Effector CD4-positive, alpha-beta T cell (primary cell): ENCODE data around the gene MCEE.
"Not testable (repeated sequence)": the region's sequence is repeated elsewhere in the genome, so short reads cannot be mapped to it uniquely, and the experiment has no call there.

Experiments
- DNase-seq: peaks from one replicate; pipeline ENCODE4 v3.0.0-alpha.2; 2020

Gene MCEE

GRCh38 chr2:71126957-71127356, 3.1 kb downstream of the MCEE start:
- no peak for DNase-seq

- DNase-seq: no peak
Measured at GRCh38 chr2:71125506-71126294, 4.3 kb downstream of the MCEE start.

GRCh38 chr2:71122387-71123298, 7.4 kb downstream of the MCEE start:
- DNase-seq: no peak

DNA sequence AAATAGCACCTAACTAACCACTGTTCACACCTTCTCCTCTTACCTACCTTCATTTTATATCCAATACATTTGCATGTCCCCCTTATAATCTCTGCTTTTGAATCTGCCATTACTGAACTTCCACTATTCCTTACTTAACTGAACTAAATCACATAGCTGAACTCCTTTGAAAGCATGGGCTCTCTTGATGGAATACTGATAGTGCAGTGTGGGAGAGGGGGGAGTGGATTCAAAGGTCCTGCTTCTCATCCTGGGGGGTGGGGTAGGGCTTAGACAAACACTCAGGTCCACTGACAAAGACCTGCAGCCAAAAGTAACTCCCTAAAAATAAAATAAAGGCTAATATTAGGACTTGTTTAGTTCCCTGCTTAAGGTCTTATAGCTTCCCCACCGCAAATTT, 8.6 kb downstream of the MCEE start:
- no peak for DNase-seq

DNA sequence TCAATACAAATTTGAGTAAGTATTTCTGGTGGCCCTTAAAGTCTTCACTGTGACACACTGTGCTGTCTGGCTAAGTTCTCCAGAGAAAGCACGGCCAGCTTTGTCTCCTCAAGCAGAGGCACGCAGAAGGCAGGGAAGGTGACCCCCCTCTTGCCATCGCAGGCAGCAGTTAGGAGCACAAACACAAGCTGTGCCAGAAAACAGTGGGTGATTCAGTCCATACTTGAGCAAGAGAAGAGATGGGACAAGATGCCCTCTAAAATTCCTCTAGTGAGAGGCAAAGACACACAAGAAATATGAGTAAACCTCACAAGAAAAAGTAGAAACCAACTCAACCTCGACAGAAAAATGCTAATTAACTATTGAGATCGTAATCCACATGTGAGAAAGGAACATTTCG, 9.8 kb downstream of the MCEE start:
- DNase-seq: no peak

GRCh38 chr2:71117063-71117462, 13.0 kb downstream of the MCEE start:
- no peak for DNase-seq

- DNase-seq: no peak
Measured at GRCh38 chr2:71113843-71114242, 16.2 kb downstream of the MCEE start.

GRCh38 chr2:71108091-71108490, 21.9 kb downstream of the MCEE start:
- no peak for DNase-seq

DNA sequence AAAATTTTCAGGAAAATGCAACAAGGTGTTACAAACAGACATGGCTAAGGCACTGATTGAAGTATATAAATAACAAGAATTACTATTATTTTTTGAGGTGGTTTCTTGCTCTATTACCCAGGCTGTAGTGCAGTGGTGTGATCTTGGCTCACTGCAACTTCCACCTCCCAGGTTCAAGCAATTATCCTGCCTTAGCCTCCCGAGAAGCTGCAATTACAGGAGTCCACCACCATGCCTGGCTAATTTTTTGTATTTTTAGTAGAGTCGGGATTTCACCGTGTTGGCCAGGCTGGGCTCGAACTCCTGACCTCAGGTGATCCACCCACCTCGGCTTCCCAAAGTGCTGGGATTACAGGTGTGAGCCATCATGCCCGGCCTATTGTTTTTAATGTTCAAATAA, 23.6 kb downstream of the MCEE start:
- not testable (repeated sequence) for DNase-seq

- no peak for DNase-seq
Measured at GRCh38 chr2:71103809-71104208, 26.2 kb downstream of the MCEE start.

DNA sequence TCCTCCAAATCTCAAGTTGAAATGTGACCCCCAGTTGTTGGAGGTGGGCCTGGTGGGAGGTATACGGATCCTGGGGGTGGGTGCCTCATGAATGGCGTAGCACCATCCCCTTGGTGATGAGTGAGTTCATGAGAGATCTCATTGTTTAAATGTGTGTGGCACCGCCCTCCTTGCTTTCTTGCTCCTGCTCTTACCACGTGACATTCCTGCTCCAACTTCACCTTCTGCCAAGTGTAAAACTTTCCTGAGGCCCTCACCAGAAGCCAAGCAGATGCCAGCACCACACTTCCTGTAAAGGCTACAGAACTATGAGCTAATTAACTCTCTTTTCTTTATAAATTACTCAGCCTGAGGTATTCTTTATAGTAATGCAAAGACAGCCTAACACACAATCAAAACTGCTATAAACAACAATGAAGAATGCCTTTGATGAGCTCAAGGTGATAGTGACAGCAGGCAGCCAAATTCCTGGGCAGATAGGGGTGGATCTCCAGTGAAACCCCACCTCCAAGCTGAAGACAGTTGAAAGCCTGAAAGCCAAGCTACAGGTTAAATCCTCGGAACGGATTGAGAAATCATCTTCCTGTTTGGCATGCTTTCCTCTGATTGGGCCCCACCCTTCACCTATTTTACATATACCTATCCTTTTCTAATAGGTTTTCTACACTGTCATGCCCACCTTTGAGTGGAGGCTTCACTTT, 26.9 kb downstream of the MCEE start:
- no peak for DNase-seq

- no peak for DNase-seq
Measured at GRCh38 chr2:71101656-71102055, 28.4 kb downstream of the MCEE start.

- DNase-seq: no peak
Measured at GRCh38 chr2:71100195-71100964, 29.6 kb downstream of the MCEE start.

- DNase-seq: not testable (repeated sequence)
Measured at GRCh38 chr2:71092491-71093260, 37.4 kb downstream of the MCEE start.

DNA sequence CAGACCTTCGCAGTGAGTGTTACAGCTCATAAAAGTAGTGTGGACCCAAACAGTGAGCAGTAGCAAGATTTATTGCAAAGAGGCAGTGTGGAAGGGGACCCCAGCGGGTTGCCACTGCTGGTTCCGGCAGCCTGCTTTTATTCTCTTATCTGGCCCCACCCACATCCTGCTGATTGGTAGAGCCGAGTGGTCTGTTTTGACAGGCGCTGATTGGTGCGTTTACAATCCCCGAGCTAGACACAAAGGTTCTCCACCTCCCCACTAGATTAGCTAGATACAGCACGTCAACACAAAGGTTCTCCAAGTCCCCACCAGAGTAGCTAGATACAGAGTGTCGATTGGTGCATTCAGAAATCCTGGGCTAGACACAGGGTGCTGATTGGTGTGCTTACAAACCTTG, 38.2 kb downstream of the MCEE start:
- not testable (repeated sequence) for DNase-seq

- not testable (repeated sequence) for DNase-seq
Measured at GRCh38 chr2:71089475-71089874, 40.6 kb downstream of the MCEE start.

DNA sequence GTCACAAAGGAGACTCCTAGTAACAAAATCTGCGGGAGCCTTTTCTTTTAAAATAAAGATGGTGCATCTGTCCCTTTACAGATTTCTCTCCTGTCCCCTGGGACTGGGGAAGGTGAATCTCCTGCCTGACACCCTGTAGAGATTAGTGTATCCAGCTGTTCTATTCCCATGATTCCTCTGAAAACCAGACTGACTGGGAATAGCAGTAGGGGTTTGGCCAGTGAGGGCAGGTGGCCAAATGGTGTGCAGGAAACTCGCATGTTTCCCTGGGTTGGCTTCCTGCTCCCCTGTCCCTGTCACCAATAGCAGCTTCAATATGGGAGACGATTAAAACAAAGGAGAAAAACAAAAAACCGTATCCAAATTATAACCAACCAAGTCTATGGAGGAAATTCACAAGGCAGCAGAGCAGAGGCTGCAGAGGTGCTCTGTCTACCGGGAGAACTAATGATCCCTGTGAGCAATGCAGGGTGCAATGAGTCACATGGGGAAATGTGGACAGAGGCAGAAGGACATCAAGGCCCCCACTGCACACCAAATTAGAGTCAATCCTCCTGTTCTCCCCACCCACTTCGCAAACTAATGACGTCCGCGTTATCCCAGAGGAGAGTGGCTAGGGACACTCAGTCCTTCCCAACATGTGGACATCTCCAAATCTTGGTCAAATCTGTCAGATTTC, 44.6 kb downstream of the MCEE start:
- not testable (repeated sequence) for DNase-seq

DNA sequence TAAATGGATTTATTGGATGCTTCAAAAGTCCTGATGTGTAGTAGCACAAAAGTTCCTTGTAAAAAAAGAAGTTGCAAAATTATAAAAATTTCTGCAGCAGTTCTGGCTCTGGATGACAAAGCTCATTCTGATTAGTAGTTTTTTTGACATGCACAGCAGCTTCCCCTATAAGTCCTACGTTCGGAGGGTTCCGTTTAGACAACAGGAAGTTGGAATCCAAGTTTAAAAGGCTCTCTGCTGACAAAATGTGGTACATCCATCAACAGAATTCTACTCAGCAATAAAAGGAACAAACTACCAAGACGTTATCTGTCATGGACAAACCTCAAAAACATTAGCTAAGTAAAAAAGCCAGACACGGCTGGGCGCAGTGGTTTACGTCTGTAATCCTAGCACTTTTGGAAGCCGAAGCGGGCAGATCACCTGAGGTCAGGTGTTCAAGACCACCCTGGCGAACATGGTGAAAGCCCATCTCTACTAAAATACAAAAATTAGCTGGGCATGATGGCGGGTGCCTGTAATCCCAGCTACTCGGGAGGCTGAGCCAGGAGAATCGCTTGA, 46.2 kb downstream of the MCEE start:
- DNase-seq: not testable (repeated sequence)

DNA sequence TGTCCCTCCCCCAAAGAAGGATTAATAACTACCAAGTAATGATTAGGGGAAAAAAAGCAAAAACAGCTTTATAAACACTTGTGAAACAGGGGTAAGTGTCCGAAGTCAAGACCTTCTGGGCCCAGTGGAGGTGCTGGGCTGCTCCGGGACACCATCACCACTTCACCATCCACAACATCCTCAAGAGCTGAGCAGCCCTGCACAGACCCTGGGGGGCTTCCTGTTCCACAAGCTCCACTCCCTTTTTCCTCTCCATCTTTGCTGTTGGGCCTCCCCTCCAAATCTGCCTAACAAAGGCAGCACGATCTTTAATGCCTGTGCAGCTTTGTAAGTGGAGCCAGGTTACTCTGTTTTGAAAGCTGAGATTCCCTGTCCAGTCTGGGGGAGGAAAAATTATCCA, 46.7 kb downstream of the MCEE start:
- not testable (repeated sequence) for DNase-seq

- no peak for DNase-seq
Measured at GRCh38 chr2:71082402-71083252, 47.4 kb downstream of the MCEE start.
